K562 (cell line): ENCODE measurements around the gene NPAS2. TPM values are rescaled to one million over a fixed set of nuclear protein-coding genes. Genes with fewer than 3 reads are reported as not detected.

ENCODE experiments used
- ATAC-seq: fragments of 200-7000 bp; cut with Tn5 transposase; 3 replicates; pipeline ENCODE4 v1.9.1; 2020; ENCODE audit warnings: moderate library complexity
- BruUV-seq: library from RNA; stranded (reverse); fragments of 400-500 nt; replicated peaks from 2 replicates; lab custom pipeline; 2021; lab: Mats Ljungman, UMichigan
- CTCF ChIA-PET: fragments of 300-600 bp; formaldehyde crosslinking; extraction: SDS; loops from one replicate; lab custom pipeline; 2021; ENCODE audit warnings: low intra/inter-chr PET ratio; lab: Yijun Ruan, JAX
- POLR2A ChIA-PET: fragments of 300-600, 350-650 bp; sonication (Branson Sonifier 250); formaldehyde crosslinking; extraction: SDS; loops from one replicate; lab custom pipeline; 2021; ENCODE audit warnings: antibody characterized with exemption, inconsistent platforms; lab: Yijun Ruan, JAX
- DNase-seq, 4 experiments: peaks; one replicate each; pipeline versions ENCODE4 v3.0.0 to v3.0.0-alpha.2; 2011 to 2018; ENCODE audit warnings: low spot score in 3 of 4, mixed read lengths in 3 of 4; ENCODE audit errors: extremely low read depth in 1 of 4
- FAIRE-seq: peaks from 2 replicates; lab custom pipeline; 2011; peaks lifted over from hg19 to GRCh38; lab: Jason Lieb, UNC
- H2AFZ ChIP-seq: 2 replicates; pipeline ENCODE4 v1.6.0; 2011; ENCODE audit warnings: low read depth, low read length, control low read depth, inconsistent platforms
- H3K27ac ChIP-seq: fragments of 200-600 bp; 3 replicates; pipeline ENCODE4 v1.8.0; 2011; ENCODE audit warnings: low read depth, mild to moderate bottlenecking, control low read depth, inconsistent platforms, low read length, moderate library complexity, mixed read lengths; ENCODE audit errors: extremely low read depth
- H3K27me3 ChIP-seq, 2 experiments: fragments of 300-600 bp in 1 of 2; 2 replicates in 1 of 2; 3 replicates in 1 of 2; pipeline versions ENCODE4 v1.6.0 to v1.8.0; 2011; ENCODE audit warnings: inconsistent platforms in 2 of 2, low read length in 2 of 2, mild to moderate bottlenecking in 1 of 2, mixed read lengths in 1 of 2, moderate library complexity in 1 of 2; ENCODE audit not compliant: control insufficient read depth in 2 of 2, insufficient read depth in 2 of 2
- H3K36me3 ChIP-seq: fragments of 300-600 bp; 3 replicates; pipeline ENCODE4 v1.8.0; 2011; ENCODE audit warnings: mild to moderate bottlenecking, low read length, inconsistent platforms; ENCODE audit not compliant: control insufficient read depth, insufficient read depth
- H3K4me1 ChIP-seq, 2 experiments: fragments of 200-600 bp in 1 of 2; replicated peaks in 1 of 2; 2 replicates in 1 of 2; 3 replicates in 1 of 2; pipeline versions ENCODE4 v1.5.1 to v1.8.0; 2011; ENCODE audit warnings: inconsistent platforms in 2 of 2, low read length in 2 of 2, mild to moderate bottlenecking in 1 of 2, mixed read lengths in 1 of 2, moderate library complexity in 1 of 2; ENCODE audit not compliant: control insufficient read depth in 2 of 2, insufficient read depth in 2 of 2
- H3K4me2 ChIP-seq: 2 replicates; pipeline ENCODE4 v1.6.1; 2011; ENCODE audit warnings: low read length, control low read depth, inconsistent platforms, mixed read lengths; ENCODE audit not compliant: insufficient read depth
- H3K4me3 ChIP-seq: fragments of 200-600 bp; sonication (generic), shearing (Covaris generic); 2 replicates; pipeline ENCODE4 v1.5.1; 2016; ENCODE audit warnings: control low read depth, inconsistent platforms
- H3K79me2 ChIP-seq: fragments of 200-600 bp; 3 replicates; pipeline ENCODE4 v1.8.0; 2011; ENCODE audit warnings: low read length, inconsistent platforms; ENCODE audit not compliant: control insufficient read depth, insufficient read depth
- H3K9ac ChIP-seq, 2 experiments: 2 replicates each; pipeline versions ENCODE4 v1.6.0 to v1.6.1; 2011; ENCODE audit warnings: low read depth in 2 of 2, low read length in 2 of 2, control low read depth in 1 of 2, inconsistent platforms in 1 of 2, mild to moderate bottlenecking in 1 of 2, mixed read lengths in 1 of 2; ENCODE audit not compliant: insufficient read depth in 1 of 2
- H3K9me1 ChIP-seq: one replicate; pipeline ENCODE4 v1.6.0; 2011; ENCODE audit warnings: inconsistent platforms, mild to moderate bottlenecking, low read length, moderate library complexity; ENCODE audit not compliant: control insufficient read depth, insufficient read depth
- H3K9me3 ChIP-seq: replicated peaks from 2 replicates; pipeline ENCODE4 v1.5.1; 2011; ENCODE audit warnings: low read depth, low read length, inconsistent platforms; ENCODE audit not compliant: control insufficient read depth, insufficient read depth
- H4K20me1 ChIP-seq: replicated peaks from 2 replicates; pipeline ENCODE4 v1.6.1; 2011; ENCODE audit warnings: low read length, inconsistent platforms, mixed read lengths; ENCODE audit not compliant: control insufficient read depth, insufficient read depth
- C11orf30 ChIP-seq: fragments of 450-650 bp; IDR thresholded peaks from 2 replicates; pipeline ENCODE4 v1.6.1; 2016; ENCODE audit warnings: low read depth, mild to moderate bottlenecking
- CHCHD3 ChIP-seq: fragments of 250-450 bp; sonication (Bioruptor Pico); IDR thresholded peaks from 2 replicates; pipeline ENCODE4 v2.1.2; 2022; ENCODE audit warnings: mild to moderate bottlenecking
- KLF16 ChIP-seq: IDR thresholded peaks from 2 replicates; pipeline ENCODE4 v1.6.1; 2016; ENCODE audit warnings: antibody characterized with exemption
- MAFG ChIP-seq: fragments of 450-650 bp; conservative IDR thresholded peaks from 2 replicates; pipeline ENCODE4 v1.6.1; 2016; ENCODE audit warnings: missing genetic modification characterization, missing compliant biosample characterization
- PML ChIP-seq: IDR thresholded peaks from 2 replicates; pipeline ENCODE4 v1.6.1; 2012; ENCODE audit warnings: low read length, inconsistent platforms
- SPI1 ChIP-seq: IDR thresholded peaks from 2 replicates; pipeline ENCODE4 v1.6.1; 2011; ENCODE audit warnings: low read depth, low read length, control low read depth, borderline replicate concordance
- WGBS: fragments of 100-300 bp; shearing (Covaris generic); methylation state at CpG from one replicate; pipeline ENCODE4 v1.1.6; 2016; ENCODE audit warnings: low coverage, mixed read lengths; ENCODE audit not compliant: insufficient coverage; ENCODE audit errors: missing lambda C conversion rate; 5-methylcytosine and 5-hydroxymethylcytosine counted together
- in situ Hi-C: fragments of 300-500 bp; cut with MboI; formaldehyde crosslinking; loops from 4 replicates; pipeline ENCODE4 v1.15.0; 2018; ENCODE audit warnings: inconsistent platforms, mixed read lengths
- intact Hi-C: fragments of 100-400 bp; cut with micrococcal nuclease; formaldehyde crosslinking; loops from 2 replicates; pipeline ENCODE4 v1.14.2; 2022
- polyA plus RNA-seq, 8 experiments: library from polyadenylated mRNA; depleted of rRNA in 4 of 8; stranded (reverse) in 5 of 8; unstranded in 3 of 8; fragments of >200 nt; fragmentation: Nextera tagmentation in 2 of 8; fragmentation: Illumina TruSeq in 1 of 8; extraction: Ambion mirVana in 2 of 8; extraction: Trizol in 1 of 8; gene quantifications; 2 replicates each; pipeline versions ENCODE4 v1.2.1 to v1.2.3, GENCODE V29; 2011 to 2014; ENCODE audit warnings: inconsistent platforms in 1 of 8, missing spikeins in 1 of 8
- total RNA-seq, 7 experiments: library from RNA; depleted of rRNA in 6 of 7; stranded (reverse); fragments of >200 nt in 6 of 7; fragmentation: Illumina TruSeq in 2 of 7; extraction: Trizol in 2 of 7; gene quantifications; 2 replicates each; pipeline versions ENCODE4 v1.2.1 to v1.2.3, GENCODE V29; 2011 to 2021; ENCODE audit warnings: low replicate concordance in 1 of 7
- TF ChIP-seq, protein P1 (sequence below): fragments of 450-650 bp; IDR thresholded peaks from 2 replicates; pipeline ENCODE4 v1.7.1; 2018; ENCODE audit warnings: mild to moderate bottlenecking, low read depth; ENCODE audit not compliant: partially characterized antibody
- TF ChIP-seq, protein P2 (sequence below), 2 experiments: fragments of 250-450 bp in 1 of 2; fragments of 450-650 bp in 1 of 2; sonication (Bioruptor Pico) in 1 of 2; IDR thresholded peaks; 2 replicates each; pipeline versions ENCODE4 v1.6.1 to v1.8.0; 2016 to 2021; ENCODE audit warnings: mild to moderate bottlenecking in 2 of 2, moderate library complexity in 2 of 2, missing compliant biosample characterization in 1 of 2, missing genetic modification characterization in 1 of 2
- TF ChIP-seq, protein P3 (sequence below): sonication (generic); formaldehyde crosslinking; IDR thresholded peaks from 2 replicates; pipeline ENCODE4 v1.8.0; 2022; ENCODE audit warnings: mild to moderate bottlenecking, low read depth, missing genetic modification reagents
- TF ChIP-seq, protein P4 (sequence below): fragments of 450-650 bp; formaldehyde crosslinking; conservative IDR thresholded peaks from 2 replicates; pipeline ENCODE4 v1.4.0; 2022; ENCODE audit warnings: mild to moderate bottlenecking, missing genetic modification characterization
- TF ChIP-seq, protein P5 (sequence below): sonication (generic); formaldehyde crosslinking; IDR thresholded peaks from 2 replicates; pipeline ENCODE4 v1.8.1; 2023; ENCODE audit warnings: mild to moderate bottlenecking, missing genetic modification reagents

NPAS2 gene
- total and polyA plus RNA-seq, 9 of the 15 experiments (the other 6 are each of a cell fraction or from before 2014, with no cell fraction given), result 0.06 to 0.29 (median 0.07) TPM; not detected in 5

DNA sequence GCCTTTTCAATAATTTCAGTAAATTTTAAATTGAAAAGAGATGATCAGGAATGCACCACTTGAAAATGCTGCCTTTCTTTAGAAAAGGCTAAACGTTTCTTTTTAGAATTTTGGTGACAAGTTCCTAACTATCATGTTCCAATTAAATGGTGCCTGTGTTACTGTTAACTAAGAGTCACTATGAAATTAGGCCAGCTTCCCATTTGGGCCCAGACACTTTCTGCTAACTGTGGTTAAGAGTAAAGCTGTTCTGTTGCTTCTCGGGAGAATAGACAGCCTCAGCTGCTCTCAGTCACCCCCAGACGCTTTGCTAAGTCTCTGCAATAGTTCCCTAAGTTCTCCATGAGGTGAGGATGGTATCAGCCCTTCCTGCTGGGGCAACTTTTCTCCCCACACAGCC is 90.2 kb downstream of the NPAS2 start (continued):
- TF ChIP-seq, protein P1, sequence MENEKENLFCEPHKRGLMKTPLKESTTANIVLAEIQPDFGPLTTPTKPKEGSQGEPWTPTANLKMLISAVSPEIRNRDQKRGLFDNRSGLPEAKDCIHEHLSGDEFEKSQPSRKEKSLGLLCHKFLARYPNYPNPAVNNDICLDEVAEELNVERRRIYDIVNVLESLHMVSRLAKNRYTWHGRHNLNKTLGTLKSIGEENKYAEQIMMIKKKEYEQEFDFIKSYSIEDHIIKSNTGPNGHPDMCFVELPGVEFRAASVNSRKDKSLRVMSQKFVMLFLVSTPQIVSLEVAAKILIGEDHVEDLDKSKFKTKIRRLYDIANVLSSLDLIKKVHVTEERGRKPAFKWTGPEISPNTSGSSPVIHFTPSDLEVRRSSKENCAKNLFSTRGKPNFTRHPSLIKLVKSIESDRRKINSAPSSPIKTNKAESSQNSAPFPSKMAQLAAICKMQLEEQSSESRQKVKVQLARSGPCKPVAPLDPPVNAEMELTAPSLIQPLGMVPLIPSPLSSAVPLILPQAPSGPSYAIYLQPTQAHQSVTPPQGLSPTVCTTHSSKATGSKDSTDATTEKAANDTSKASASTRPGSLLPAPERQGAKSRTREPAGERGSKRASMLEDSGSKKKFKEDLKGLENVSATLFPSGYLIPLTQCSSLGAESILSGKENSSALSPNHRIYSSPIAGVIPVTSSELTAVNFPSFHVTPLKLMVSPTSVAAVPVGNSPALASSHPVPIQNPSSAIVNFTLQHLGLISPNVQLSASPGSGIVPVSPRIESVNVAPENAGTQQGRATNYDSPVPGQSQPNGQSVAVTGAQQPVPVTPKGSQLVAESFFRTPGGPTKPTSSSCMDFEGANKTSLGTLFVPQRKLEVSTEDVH, result no peak
- TF ChIP-seq PML, result no peak
- TF ChIP-seq, protein P2, sequence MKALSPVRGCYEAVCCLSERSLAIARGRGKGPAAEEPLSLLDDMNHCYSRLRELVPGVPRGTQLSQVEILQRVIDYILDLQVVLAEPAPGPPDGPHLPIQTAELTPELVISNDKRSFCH (CRISPR knock-in tag; IDR thresholded peaks at IDR 0.05), result no peak
- TF ChIP-seq, protein P2 (tag; IDR thresholded peaks at IDR 0.05), result no peak
- TF ChIP-seq, protein P3, sequence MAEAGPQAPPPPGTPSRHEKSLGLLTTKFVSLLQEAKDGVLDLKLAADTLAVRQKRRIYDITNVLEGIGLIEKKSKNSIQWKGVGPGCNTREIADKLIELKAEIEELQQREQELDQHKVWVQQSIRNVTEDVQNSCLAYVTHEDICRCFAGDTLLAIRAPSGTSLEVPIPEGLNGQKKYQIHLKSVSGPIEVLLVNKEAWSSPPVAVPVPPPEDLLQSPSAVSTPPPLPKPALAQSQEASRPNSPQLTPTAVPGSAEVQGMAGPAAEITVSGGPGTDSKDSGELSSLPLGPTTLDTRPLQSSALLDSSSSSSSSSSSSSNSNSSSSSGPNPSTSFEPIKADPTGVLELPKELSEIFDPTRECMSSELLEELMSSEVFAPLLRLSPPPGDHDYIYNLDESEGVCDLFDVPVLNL (CRISPR knock-in tag), result no peak

DNA sequence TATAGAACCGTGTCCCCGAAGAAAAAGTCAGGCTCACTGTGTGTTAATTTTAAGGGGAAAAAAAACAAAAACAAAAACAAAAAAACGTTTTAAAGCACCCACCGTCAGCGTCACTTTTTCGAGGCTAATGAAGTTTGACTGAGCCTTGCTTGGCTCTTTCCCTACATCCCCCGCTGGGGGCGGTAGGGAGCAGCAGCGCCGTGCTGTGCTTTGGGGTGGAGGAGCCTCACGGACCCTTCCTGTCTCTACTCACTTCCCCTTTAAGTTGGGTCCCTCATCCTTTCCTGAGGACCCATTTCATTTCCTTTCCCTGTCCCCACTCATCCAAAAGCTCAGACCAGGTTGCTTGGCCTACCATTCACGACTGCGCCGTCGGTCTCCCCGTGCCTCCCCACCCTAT is 99.4 kb downstream of the NPAS2 start:
- BruUV-seq, result no TSS peak
- intact Hi-C loops (no loop called here), in situ Hi-C loops (no loop called here)
- ATAC-seq (peak; percentile 53), FAIRE-seq (peak; percentile 29), DNase-seq (peak in 3 of 4 experiments; percentile 32 to 43 (median 41))
- Histone ChIP-seq H4K20me1 (no peaks in the 10 kb centered on the region), H3K4me2 (no peak overlapping the region), H3K9me1 (no peaks in the 10 kb centered on the region), H3K27me3 (no peaks in the 10 kb centered on the region), H2AFZ (no peak overlapping the region), H3K27ac (no peak overlapping the region; the same call in 2 of the 3 replicates), H3K9ac (no peak overlapping the region), H3K4me1 (peaks cover 10 to 26% of the 10 kb centered on the region in 2 experiments), H3K79me2 (no peaks in the 10 kb centered on the region), H3K36me3 (no peaks in the 10 kb centered on the region), H3K9me3 (no peaks in the 10 kb centered on the region), H3K4me3 (no peak overlapping the region)
- POLR2A ChIA-PET, result interaction anchor here (1.3 kb wide), 1 partner anchor 14 kb away, joined by 3 read pairs; no protein-coding TSS in a partner anchor
- CTCF ChIA-PET, result no interaction called here
- WGBS, result 41% methylated on average over 16 of the region's 16 CpGs
- TF ChIP-seq SPI1 (0 out of 2 replicates have a peak, but pooled peaks have one; percentile 28), C11orf30 (no peak), CHCHD3 (CRISPR knock-in tag) (no peak), MAFG (no peak), KLF16 (no peak)
- TF ChIP-seq, protein P4, sequence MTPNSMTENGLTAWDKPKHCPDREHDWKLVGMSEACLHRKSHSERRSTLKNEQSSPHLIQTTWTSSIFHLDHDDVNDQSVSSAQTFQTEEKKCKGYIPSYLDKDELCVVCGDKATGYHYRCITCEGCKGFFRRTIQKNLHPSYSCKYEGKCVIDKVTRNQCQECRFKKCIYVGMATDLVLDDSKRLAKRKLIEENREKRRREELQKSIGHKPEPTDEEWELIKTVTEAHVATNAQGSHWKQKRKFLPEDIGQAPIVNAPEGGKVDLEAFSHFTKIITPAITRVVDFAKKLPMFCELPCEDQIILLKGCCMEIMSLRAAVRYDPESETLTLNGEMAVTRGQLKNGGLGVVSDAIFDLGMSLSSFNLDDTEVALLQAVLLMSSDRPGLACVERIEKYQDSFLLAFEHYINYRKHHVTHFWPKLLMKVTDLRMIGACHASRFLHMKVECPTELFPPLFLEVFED, result no peak
- TF ChIP-seq, protein P5, sequence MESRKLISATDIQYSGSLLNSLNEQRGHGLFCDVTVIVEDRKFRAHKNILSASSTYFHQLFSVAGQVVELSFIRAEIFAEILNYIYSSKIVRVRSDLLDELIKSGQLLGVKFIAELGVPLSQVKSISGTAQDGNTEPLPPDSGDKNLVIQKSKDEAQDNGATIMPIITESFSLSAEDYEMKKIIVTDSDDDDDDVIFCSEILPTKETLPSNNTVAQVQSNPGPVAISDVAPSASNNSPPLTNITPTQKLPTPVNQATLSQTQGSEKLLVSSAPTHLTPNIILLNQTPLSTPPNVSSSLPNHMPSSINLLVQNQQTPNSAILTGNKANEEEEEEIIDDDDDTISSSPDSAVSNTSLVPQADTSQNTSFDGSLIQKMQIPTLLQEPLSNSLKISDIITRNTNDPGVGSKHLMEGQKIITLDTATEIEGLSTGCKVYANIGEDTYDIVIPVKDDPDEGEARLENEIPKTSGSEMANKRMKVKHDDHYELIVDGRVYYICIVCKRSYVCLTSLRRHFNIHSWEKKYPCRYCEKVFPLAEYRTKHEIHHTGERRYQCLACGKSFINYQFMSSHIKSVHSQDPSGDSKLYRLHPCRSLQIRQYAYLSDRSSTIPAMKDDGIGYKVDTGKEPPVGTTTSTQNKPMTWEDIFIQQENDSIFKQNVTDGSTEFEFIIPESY (CRISPR knock-in tag), result no peak
